ENCODE results near the gene RPL18.

- TF ChIP-seq CTCF (tag by site-specific recombination; IDR thresholded peaks at IDR 0.05) (no peak), ZNF239 (tag by site-specific recombination; IDR thresholded peaks at IDR 0.05) (no peak), YY1 (tag by site-specific recombination; IDR thresholded peaks at IDR 0.05) (no peak), ZNF785 (tag by site-specific recombination; IDR thresholded peaks at IDR 0.05) (no peak), ATF2 (tag by site-specific recombination; IDR thresholded peaks at IDR 0.05; ENCODE audit: low read depth) (no peak), MEIS1 (CRISPR knock-in tag; IDR thresholded peaks at IDR 0.05; ENCODE audit: borderline replicate concordance) (no peak), SETDB1 (IDR thresholded peaks at IDR 0.05; ENCODE audit: insufficient read length, low read length) (no peak), ZNF658 (tag by site-specific recombination; IDR thresholded peaks at IDR 0.05) (no peak)
- TF ChIP-seq, protein P1, sequence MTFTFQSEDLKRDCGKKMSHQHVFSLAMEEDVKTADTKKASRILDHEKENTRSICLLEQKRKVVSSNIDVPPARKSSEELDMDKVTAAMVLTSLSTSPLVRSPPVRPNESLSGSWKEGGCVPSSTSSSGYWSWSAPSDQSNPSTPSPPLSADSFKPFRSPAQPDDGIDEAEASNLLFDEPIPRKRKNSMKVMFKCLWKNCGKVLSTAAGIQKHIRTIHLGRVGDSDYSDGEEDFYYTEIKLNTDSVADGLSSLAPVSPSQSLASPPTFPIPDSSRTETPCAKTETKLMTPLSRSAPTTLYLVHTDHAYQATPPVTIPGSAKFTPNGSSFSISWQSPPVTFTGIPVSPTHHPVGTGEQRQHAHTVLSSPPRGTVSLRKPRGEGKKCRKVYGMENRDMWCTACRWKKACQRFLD (tag by site-specific recombination; IDR thresholded peaks at IDR 0.05), result no peak
- TF ChIP-seq, protein P2, sequence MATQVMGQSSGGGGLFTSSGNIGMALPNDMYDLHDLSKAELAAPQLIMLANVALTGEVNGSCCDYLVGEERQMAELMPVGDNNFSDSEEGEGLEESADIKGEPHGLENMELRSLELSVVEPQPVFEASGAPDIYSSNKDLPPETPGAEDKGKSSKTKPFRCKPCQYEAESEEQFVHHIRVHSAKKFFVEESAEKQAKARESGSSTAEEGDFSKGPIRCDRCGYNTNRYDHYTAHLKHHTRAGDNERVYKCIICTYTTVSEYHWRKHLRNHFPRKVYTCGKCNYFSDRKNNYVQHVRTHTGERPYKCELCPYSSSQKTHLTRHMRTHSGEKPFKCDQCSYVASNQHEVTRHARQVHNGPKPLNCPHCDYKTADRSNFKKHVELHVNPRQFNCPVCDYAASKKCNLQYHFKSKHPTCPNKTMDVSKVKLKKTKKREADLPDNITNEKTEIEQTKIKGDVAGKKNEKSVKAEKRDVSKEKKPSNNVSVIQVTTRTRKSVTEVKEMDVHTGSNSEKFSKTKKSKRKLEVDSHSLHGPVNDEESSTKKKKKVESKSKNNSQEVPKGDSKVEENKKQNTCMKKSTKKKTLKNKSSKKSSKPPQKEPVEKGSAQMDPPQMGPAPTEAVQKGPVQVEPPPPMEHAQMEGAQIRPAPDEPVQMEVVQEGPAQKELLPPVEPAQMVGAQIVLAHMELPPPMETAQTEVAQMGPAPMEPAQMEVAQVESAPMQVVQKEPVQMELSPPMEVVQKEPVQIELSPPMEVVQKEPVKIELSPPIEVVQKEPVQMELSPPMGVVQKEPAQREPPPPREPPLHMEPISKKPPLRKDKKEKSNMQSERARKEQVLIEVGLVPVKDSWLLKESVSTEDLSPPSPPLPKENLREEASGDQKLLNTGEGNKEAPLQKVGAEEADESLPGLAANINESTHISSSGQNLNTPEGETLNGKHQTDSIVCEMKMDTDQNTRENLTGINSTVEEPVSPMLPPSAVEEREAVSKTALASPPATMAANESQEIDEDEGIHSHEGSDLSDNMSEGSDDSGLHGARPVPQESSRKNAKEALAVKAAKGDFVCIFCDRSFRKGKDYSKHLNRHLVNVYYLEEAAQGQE (tag by site-specific recombination; IDR thresholded peaks at IDR 0.05), result no peak
These were observed 31.6 kb downstream of the RPL18 start for GRCh38 chr19:48587387-48587786.

Measured in HEK293 (cell line).